ENCODE results near the gene FFAR3.

- TF ChIP-seq CTCF (IDR thresholded peaks at IDR 0.05; ENCODE audit: low read depth, low read length), result no peak
- TF ChIP-seq MYC (IDR thresholded peaks at IDR 0.05; ENCODE audit: low read depth, low read length), result no peak
- no peak for TF ChIP-seq POLR2A (IDR thresholded peaks at IDR 0.05; ENCODE audit: extremely low read depth, insufficient read length)
These were observed 41.7 kb upstream of the FFAR3 start for GRCh38 chr19:35316560-35316959.
